Femur (tissue), 1 donor: Measurements from ENCODE around the gene SRGAP3.

Source experiments
- DNase-seq: peaks from one replicate; pipeline ENCODE4 v3.0.0-alpha.2; 2017

SRGAP3 gene

GRCh38 chr3:9198899-9199335 is 50.5 kb downstream of the SRGAP3 start:
- DNase-seq = no peak

- DNase-seq = no peak
These were observed 51.2 kb downstream of the SRGAP3 start for GRCh38 chr3:9198261-9198660.

- peak; percentile 60 for DNase-seq
These were observed 53.4 kb downstream of the SRGAP3 start for GRCh38 chr3:9196020-9196419.

GRCh38 chr3:9195390-9195789 is 54.1 kb downstream of the SRGAP3 start:
- no peak for DNase-seq

GRCh38 chr3:9194509-9195184 is 54.8 kb downstream of the SRGAP3 start:
- no peak for DNase-seq

- DNase-seq = no peak
These were observed 55.7 kb downstream of the SRGAP3 start for GRCh38 chr3:9193633-9194195.

GRCh38 chr3:9193211-9193610 is 56.2 kb downstream of the SRGAP3 start:
- DNase-seq = no peak

GRCh38 chr3:9192248-9193025 is 57.0 kb downstream of the SRGAP3 start:
- no peak for DNase-seq

- no peak for DNase-seq
These were observed 59.2 kb downstream of the SRGAP3 start for GRCh38 chr3:9190276-9190675.

GRCh38 chr3:9188583-9188982 is 60.9 kb downstream of the SRGAP3 start:
- no peak for DNase-seq

GRCh38 chr3:9185701-9186100 is 63.7 kb downstream of the SRGAP3 start:
- DNase-seq = no peak

- no peak for DNase-seq
These were observed 64.4 kb downstream of the SRGAP3 start for GRCh38 chr3:9185046-9185445.

GRCh38 chr3:9184461-9184835 is 65.0 kb downstream of the SRGAP3 start:
- no peak for DNase-seq

- DNase-seq = peak; percentile 76
These were observed 65.5 kb downstream of the SRGAP3 start for GRCh38 chr3:9183811-9184460.

GRCh38 chr3:9183011-9183410 is 66.4 kb downstream of the SRGAP3 start:
- DNase-seq = no peak

- peak; percentile 32 for DNase-seq
These were observed 68.7 kb downstream of the SRGAP3 start for GRCh38 chr3:9180764-9181117.

- DNase-seq = peak; percentile 52
These were observed 69.4 kb downstream of the SRGAP3 start for GRCh38 chr3:9179826-9180763.

- peak; percentile 46 for DNase-seq
These were observed 70.7 kb downstream of the SRGAP3 start for GRCh38 chr3:9178697-9179096.

- DNase-seq = no peak
These were observed 74.0 kb downstream of the SRGAP3 start for GRCh38 chr3:9175421-9175820.

- no peak for DNase-seq
These were observed 76.0 kb downstream of the SRGAP3 start for GRCh38 chr3:9173445-9173844.

GRCh38 chr3:9172851-9173321 is 76.6 kb downstream of the SRGAP3 start:
- DNase-seq = peak; percentile 56

GRCh38 chr3:9170851-9171160 is 78.6 kb downstream of the SRGAP3 start:
- DNase-seq = no peak
